C4-2B (cell line): Measurements from ENCODE around the gene SEMA4D.

Experiments
- H3K27ac ChIP-seq: fragments of 450-650 bp; 2 replicates; pipeline ENCODE4 v1.5.1; 2017
- ZFX ChIP-seq: fragments of 450-650 bp; IDR thresholded peaks from 2 replicates; pipeline ENCODE4 v1.6.1; 2017
- TF ChIP-seq, protein P1 (sequence below): fragments of 450-650 bp; conservative IDR thresholded peaks from 2 replicates; pipeline ENCODE4 v1.5.1; 2017; ENCODE audit warnings: mild to moderate bottlenecking

Gene SEMA4D

GRCh38 chr9:89358985-89359384 is 138.9 kb downstream of the SEMA4D start:
- H3K27ac ChIP-seq = no peak overlapping the region
- TF ChIP-seq, protein P1, sequence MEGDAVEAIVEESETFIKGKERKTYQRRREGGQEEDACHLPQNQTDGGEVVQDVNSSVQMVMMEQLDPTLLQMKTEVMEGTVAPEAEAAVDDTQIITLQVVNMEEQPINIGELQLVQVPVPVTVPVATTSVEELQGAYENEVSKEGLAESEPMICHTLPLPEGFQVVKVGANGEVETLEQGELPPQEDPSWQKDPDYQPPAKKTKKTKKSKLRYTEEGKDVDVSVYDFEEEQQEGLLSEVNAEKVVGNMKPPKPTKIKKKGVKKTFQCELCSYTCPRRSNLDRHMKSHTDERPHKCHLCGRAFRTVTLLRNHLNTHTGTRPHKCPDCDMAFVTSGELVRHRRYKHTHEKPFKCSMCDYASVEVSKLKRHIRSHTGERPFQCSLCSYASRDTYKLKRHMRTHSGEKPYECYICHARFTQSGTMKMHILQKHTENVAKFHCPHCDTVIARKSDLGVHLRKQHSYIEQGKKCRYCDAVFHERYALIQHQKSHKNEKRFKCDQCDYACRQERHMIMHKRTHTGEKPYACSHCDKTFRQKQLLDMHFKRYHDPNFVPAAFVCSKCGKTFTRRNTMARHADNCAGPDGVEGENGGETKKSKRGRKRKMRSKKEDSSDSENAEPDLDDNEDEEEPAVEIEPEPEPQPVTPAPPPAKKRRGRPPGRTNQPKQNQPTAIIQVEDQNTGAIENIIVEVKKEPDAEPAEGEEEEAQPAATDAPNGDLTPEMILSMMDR = no peak
- no peak for TF ChIP-seq ZFX

GRCh38 chr9:89358376-89358916 is 139.5 kb downstream of the SEMA4D start:
- TF ChIP-seq, protein P1 = no peak
- no peak for TF ChIP-seq ZFX
- H3K27ac ChIP-seq = no peak overlapping the region

DNA sequence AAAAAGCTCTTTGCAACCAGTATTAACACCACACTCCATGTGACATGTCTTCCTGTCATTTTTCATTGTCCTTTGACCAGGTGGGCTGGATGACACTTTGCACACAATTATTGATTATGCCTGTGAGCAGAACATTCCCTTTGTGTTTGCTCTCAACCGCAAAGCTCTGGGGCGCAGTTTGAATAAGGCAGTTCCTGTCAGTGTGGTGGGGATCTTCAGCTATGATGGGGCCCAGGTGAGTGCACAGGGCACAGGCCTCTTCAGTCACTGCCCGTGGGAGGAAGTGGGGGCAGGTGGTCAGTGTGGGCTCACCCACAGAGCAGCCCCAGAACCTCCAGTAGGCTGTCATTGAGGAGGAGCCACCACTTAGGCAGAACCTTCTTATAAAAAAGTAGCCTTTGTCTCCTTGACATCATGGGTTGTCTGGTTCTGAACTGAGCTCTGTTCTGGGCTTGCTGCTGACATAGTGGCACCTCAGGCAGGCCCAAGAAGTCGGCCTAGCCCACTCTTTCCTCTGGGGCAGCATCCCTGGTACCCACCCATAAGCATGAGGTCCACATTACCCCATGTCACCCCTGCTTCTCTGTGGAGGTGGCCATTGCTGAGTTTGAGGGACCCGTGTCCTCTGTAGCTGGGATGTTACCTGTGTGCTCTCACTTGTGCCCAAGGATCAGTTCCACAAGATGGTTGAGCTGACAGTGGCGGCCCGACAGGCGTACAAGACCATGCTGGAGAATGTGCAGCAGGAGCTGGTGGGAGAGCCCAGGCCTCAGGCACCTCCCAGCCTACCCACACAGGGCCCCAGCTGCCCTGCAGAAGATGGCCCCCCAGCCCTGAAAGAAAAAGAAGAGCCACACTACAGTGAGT is 140.3 kb downstream of the SEMA4D start:
- no peak for TF ChIP-seq ZFX
- TF ChIP-seq, protein P1 = no peak
- no peak overlapping the region for H3K27ac ChIP-seq

GRCh38 chr9:89356782-89357181 is 141.1 kb downstream of the SEMA4D start:
- TF ChIP-seq, protein P1 = no peak
- no peak for TF ChIP-seq ZFX
- no peak overlapping the region for H3K27ac ChIP-seq

DNA sequence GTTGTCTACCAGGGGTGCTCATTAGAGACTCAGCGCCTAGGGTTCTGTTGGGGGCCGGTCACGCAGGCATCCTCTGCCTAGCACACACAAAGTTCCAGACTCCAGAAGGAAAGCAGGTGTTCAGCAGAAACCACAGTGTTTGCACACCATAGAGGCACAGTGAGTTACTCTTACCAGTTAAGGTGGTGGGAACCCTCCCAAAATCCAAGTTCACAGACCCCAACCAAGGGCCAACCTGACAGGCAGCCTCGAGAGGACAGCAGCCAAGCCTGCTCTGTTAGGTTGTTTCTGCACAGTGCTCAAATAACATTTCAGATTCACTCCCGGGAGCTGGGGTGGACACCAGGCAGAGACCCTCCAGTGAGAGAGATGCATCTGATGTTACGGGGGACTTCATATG is 143.4 kb downstream of the SEMA4D start:
- no peak overlapping the region for H3K27ac ChIP-seq
- no peak for TF ChIP-seq ZFX
- TF ChIP-seq, protein P1 = no peak

- TF ChIP-seq ZFX = no peak
- TF ChIP-seq, protein P1 = no peak
- no peak overlapping the region for H3K27ac ChIP-seq
Observed at GRCh38 chr9:89353989-89354388, 143.9 kb downstream of the SEMA4D start.

DNA sequence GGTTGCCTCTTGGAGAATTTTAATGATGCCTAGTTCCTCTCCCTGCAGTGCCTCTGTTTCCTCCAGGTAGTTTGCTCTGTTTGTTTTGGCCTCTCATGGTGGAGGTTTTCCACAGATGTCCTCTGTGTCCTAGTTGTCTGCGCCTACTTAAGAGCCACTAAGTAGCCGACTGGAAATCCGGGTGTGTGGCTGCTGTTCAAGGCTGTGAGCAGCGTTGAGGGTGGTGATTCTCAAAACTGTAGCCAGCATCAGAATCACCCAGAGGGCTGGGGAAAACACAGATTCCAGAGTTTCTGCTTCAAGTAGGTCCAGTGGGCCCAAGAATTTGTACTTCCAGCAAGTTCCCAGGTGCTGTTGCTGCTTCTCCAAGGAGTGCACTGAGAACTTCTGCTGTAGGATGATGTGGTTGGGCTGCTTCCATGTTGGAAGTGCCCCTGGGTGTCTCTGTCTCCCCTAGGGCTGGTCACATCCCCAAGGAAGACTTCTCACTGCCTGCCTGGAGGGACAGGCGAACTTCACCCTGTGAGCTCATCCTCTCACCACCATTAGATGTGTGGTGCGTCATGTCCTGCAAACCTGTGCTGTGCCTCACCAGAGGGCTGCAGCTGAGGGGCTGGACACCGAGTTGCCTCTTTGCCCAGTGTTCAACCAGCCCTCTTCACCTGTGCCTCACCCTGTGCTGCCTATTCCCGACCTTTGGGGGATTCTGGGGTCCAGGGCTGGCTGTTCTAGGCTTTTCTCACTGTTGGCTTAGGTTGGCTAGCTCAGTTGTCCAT is 144.9 kb downstream of the SEMA4D start:
- no peak overlapping the region for H3K27ac ChIP-seq
- no peak for TF ChIP-seq ZFX
- TF ChIP-seq, protein P1 = no peak
